Esophagus squamous epithelium (tissue), 4 donors: Measurements from ENCODE around the gene VWA8.

Experiments
- POLR2A ChIP-seq, 4 donors: fragments of 450-650 bp; IDR thresholded peaks; one replicate each; pipeline ENCODE4 v1.6.1; 2017; ENCODE audit warnings: antibody characterized with exemption in 4 of 4, mild to moderate bottlenecking in 4 of 4, moderate library complexity in 3 of 4
- TF ChIP-seq, protein P1 (sequence below), 6 experiments: fragments of 450-650 bp in 4 of 6; fragments of 200-600 bp in 2 of 6; sonication (generic) in 2 of 6; IDR thresholded peaks; one replicate each; pipeline ENCODE4 v1.5.1; 2016 to 2019; ENCODE audit warnings: antibody characterized with exemption in 6 of 6, mild to moderate bottlenecking in 4 of 6, moderate library complexity in 4 of 6

DNA sequence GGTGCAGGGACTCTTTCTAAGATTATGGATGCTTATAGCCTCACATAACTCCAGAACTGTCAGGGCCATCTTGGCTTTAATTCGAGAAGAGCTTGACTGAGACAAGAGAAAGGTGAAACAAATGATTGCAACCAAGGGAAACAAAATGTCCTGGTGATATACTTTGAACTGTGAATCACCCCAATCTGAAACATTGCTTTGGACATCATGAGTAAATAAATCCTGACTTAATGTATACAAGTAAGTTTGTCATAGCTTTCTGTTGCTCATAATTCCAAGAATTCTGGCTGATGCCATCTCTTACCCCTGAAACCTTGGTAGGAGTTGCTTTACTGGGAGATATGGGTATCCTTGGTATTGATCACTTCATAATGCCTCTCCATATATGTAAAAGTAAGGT is 5.8 kb upstream of the VWA8 start:
- TF ChIP-seq, protein P1, sequence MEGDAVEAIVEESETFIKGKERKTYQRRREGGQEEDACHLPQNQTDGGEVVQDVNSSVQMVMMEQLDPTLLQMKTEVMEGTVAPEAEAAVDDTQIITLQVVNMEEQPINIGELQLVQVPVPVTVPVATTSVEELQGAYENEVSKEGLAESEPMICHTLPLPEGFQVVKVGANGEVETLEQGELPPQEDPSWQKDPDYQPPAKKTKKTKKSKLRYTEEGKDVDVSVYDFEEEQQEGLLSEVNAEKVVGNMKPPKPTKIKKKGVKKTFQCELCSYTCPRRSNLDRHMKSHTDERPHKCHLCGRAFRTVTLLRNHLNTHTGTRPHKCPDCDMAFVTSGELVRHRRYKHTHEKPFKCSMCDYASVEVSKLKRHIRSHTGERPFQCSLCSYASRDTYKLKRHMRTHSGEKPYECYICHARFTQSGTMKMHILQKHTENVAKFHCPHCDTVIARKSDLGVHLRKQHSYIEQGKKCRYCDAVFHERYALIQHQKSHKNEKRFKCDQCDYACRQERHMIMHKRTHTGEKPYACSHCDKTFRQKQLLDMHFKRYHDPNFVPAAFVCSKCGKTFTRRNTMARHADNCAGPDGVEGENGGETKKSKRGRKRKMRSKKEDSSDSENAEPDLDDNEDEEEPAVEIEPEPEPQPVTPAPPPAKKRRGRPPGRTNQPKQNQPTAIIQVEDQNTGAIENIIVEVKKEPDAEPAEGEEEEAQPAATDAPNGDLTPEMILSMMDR (IDR thresholded peaks at IDR 0.05): no peak
- no peak for TF ChIP-seq POLR2A (IDR thresholded peaks at IDR 0.05)
